ENCODE measurements around the gene POFUT2.

POFUT2 gene

DNA sequence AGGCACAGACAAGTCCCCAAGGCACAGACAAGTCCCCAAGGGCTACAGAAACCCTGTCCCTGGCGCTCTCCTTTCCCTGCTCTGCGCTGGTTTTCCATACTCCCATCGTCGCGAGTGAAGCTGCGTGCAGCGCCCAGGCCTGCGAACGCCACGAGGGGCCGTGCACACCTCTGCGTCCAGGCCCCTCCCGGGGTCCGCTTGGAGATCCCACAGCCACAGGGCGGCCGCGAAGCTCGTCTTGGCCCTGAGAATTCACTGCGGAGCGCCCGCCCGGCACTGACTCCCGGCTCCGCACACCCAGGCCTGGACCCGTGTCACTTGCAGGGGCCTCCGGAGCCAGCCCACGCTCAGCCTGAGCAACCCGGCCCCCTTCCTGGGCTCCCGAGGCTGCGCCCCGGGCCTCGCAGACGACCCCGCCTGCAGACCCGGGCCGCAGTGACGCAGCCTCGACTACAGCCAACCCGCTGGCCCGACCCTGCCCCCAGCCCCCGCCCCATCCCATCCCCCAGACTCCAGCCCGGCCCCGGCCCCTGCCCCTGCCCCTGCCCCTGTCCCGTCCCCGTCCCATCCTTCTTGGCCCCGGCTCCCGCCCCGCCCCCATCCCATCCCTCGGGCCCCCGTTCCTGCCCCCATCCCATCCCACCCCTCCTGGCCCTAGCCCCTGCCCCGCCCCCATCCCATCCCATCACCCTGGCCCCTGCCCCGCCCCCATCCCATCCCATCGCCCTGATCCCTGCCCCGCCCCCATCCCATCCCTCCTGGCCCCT lies 841 bp downstream of the POFUT2 start:
- Histone ChIP-seq H3K27ac (ENCODE audit: low read length) (no peak overlapping the region), H3K36me3 (ENCODE audit: control insufficient read depth in 2 of 2, insufficient read depth in 2 of 2, low read length in 2 of 2) (peaks cover 27 to 36% of the 10 kb centered on the region in 2 donors)

DNA sequence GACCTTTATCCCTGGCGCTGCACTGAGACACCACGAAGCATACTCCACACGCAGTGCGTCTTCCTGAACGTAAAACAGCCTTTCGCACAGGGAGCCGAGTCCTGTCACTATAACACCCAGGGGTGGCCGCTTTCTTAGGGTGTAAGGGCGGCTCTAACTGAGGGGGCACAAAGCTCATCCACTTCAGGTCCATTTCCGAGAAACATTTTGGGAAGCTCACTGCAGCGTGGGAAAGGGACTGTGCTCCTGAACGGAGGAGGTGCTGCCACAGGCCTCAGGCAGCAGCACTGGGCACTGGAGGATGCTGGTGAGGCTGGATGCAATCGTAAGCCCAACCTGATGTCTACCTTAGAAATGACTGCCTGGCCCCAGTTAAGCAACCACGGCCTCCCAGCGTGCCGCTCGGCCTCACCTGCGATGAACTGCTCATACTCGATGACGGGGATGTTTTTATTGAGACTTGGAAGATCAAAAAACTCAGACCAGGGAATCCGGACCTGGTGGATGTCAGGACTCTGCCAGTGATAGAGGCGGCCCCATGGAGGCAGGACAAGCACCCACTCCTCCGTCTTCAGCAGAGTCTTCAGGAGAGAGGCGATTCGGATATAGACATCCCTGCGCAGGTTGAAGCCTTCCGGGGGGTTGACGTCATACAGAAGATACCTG lies 2.3 kb downstream of the POFUT2 start:
- Histone ChIP-seq H3K27ac (ENCODE audit: low read length) (no peak overlapping the region), H3K9ac (ENCODE audit: low read length in 2 of 2) (no peak overlapping the region), H3K9me3 (ENCODE audit: control insufficient read depth in 2 of 2, low read length in 2 of 2) (no peaks in the 10 kb centered on the region), H3K27me3 (ENCODE audit: control insufficient read depth in 1 of 2, insufficient read depth in 2 of 2, low read length in 2 of 2) (no peaks in the 10 kb centered on the region), H3K4me3 (ENCODE audit: low read length in 2 of 2) (no peak overlapping the region), H3K36me3 (ENCODE audit: control insufficient read depth in 2 of 2, insufficient read depth in 2 of 2, low read length in 2 of 2) (peaks cover 40 to 48% of the 10 kb centered on the region in 2 donors), H3K4me1 (ENCODE audit: control insufficient read depth, insufficient read depth, low read length) (peaks cover 14% of the 10 kb centered on the region)

More for the DNA sequence above, 841 bp downstream of the POFUT2 start:
- H3K27me3 ChIP-seq (ENCODE audit: control insufficient read depth in 1 of 2, insufficient read depth in 2 of 2, low read length in 2 of 2) = no peaks in the 10 kb centered on the region
- peaks cover 22% of the 10 kb centered on the region for H3K4me1 ChIP-seq (ENCODE audit: control insufficient read depth, insufficient read depth, low read length)
- peak overlapping the region; percentile 20 to 36 for H3K9ac ChIP-seq (ENCODE audit: low read length in 2 of 2)
- H3K9me3 ChIP-seq (ENCODE audit: control insufficient read depth in 2 of 2, low read length in 2 of 2) = no peaks in the 10 kb centered on the region
- peak overlapping the region; percentile 51 to 69 for H3K4me3 ChIP-seq (ENCODE audit: low read length in 2 of 2)

GRCh38 chr21:45284456-45284741 lies 3.3 kb downstream of the POFUT2 start:
- Histone ChIP-seq H3K4me1 (ENCODE audit: control insufficient read depth, insufficient read depth, low read length) (peaks cover 14% of the 10 kb centered on the region), H3K9ac (ENCODE audit: low read length in 2 of 2) (no peak overlapping the region), H3K9me3 (ENCODE audit: control insufficient read depth in 2 of 2, low read length in 2 of 2) (no peaks in the 10 kb centered on the region), H3K36me3 (ENCODE audit: control insufficient read depth in 2 of 2, insufficient read depth in 2 of 2, low read length in 2 of 2) (peaks cover 49 to 58% of the 10 kb centered on the region in 2 donors), H3K27ac (ENCODE audit: low read length) (no peak overlapping the region), H3K4me3 (ENCODE audit: low read length in 2 of 2) (no peak overlapping the region), H3K27me3 (ENCODE audit: control insufficient read depth in 1 of 2, insufficient read depth in 2 of 2, low read length in 2 of 2) (no peaks in the 10 kb centered on the region)

DNA sequence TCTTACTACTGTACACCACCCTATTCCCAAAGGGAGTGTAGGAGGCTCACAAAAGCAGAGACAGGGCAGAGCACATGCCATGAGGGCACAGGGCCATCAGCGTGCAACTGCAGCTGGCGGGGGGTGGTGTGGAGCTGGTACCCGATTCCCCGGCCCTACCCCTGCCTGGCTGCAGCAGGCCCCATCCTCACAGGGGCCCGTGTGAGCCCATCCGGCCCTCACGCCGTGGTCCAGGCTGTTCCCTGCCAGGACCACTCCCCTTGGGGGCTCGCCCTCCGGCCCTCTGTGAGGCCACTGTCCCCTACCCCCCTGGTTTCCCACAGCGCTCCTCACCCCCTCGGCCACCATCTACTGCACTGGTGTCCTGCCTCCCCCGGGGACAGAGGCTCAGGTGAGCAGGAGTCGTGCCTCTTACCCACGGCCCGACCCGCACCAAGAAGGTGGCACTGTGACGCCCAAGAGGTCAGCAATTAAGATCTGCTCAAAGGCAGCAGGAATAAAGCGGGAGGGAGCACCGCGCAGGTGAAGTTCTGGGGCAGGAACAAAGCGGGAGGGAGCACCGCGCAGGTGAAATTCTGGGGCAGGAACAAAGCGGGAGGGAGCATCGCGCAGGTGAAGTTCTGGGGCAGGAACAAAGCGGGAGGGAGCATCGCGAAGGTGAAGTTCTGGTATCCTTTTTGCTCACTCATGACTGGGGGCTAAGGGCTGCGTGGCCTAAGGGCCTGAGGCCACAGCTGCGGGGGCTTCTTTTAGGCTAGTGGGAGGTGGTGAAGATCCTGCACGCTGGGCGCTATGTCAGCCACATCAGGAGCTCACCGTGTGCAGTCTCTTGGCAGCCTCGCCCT lies 3.9 kb downstream of the POFUT2 start:
- H3K9ac ChIP-seq (ENCODE audit: low read length in 2 of 2) = no peak overlapping the region
- no peaks in the 10 kb centered on the region for H3K9me3 ChIP-seq (ENCODE audit: control insufficient read depth in 2 of 2, low read length in 2 of 2)
- peaks cover 13% of the 10 kb centered on the region for H3K4me1 ChIP-seq (ENCODE audit: control insufficient read depth, insufficient read depth, low read length)
- H3K27ac ChIP-seq (ENCODE audit: low read length) = no peak overlapping the region
- no peak overlapping the region for H3K4me3 ChIP-seq (ENCODE audit: low read length in 2 of 2)
- no peaks in the 10 kb centered on the region for H3K27me3 ChIP-seq (ENCODE audit: control insufficient read depth in 1 of 2, insufficient read depth in 2 of 2, low read length in 2 of 2)
- peaks cover 50 to 59% of the 10 kb centered on the region in 2 donors for H3K36me3 ChIP-seq (ENCODE audit: control insufficient read depth in 2 of 2, insufficient read depth in 2 of 2, low read length in 2 of 2)

GRCh38 chr21:45283035-45283610 lies 4.6 kb downstream of the POFUT2 start:
- H3K4me1 ChIP-seq (ENCODE audit: control insufficient read depth, insufficient read depth, low read length) = peaks cover 8% of the 10 kb centered on the region
- no peaks in the 10 kb centered on the region for H3K27me3 ChIP-seq (ENCODE audit: control insufficient read depth in 1 of 2, insufficient read depth in 2 of 2, low read length in 2 of 2)
- no peaks in the 10 kb centered on the region for H3K9me3 ChIP-seq (ENCODE audit: control insufficient read depth in 2 of 2, low read length in 2 of 2)
- no peak overlapping the region for H3K27ac ChIP-seq (ENCODE audit: low read length)
- H3K36me3 ChIP-seq (ENCODE audit: control insufficient read depth in 2 of 2, insufficient read depth in 2 of 2, low read length in 2 of 2) = peaks cover 57 to 65% of the 10 kb centered on the region in 2 donors
- no peak overlapping the region for H3K4me3 ChIP-seq (ENCODE audit: low read length in 2 of 2)
- H3K9ac ChIP-seq (ENCODE audit: low read length in 2 of 2) = no peak overlapping the region

- H3K9ac ChIP-seq (ENCODE audit: low read length in 2 of 2) = no peak overlapping the region
- peaks cover 63 to 70% of the 10 kb centered on the region in 2 donors for H3K36me3 ChIP-seq (ENCODE audit: control insufficient read depth in 2 of 2, insufficient read depth in 2 of 2, low read length in 2 of 2)
- H3K27ac ChIP-seq (ENCODE audit: low read length) = no peak overlapping the region
- H3K9me3 ChIP-seq (ENCODE audit: control insufficient read depth in 2 of 2, low read length in 2 of 2) = no peaks in the 10 kb centered on the region
- peaks cover 8% of the 10 kb centered on the region for H3K4me1 ChIP-seq (ENCODE audit: control insufficient read depth, insufficient read depth, low read length)
- H3K4me3 ChIP-seq (ENCODE audit: low read length in 2 of 2) = no peak overlapping the region
- H3K27me3 ChIP-seq (ENCODE audit: control insufficient read depth in 1 of 2, insufficient read depth in 2 of 2, low read length in 2 of 2) = no peaks in the 10 kb centered on the region
Measured at GRCh38 chr21:45282283-45283034, 5.2 kb downstream of the POFUT2 start.

GRCh38 chr21:45281411-45282282 lies 6.0 kb downstream of the POFUT2 start:
- Histone ChIP-seq H3K4me1 (ENCODE audit: control insufficient read depth, insufficient read depth, low read length) (peaks cover 5% of the 10 kb centered on the region), H3K27me3 (ENCODE audit: control insufficient read depth in 1 of 2, insufficient read depth in 2 of 2, low read length in 2 of 2) (no peaks in the 10 kb centered on the region), H3K9me3 (ENCODE audit: control insufficient read depth in 2 of 2, low read length in 2 of 2) (no peaks in the 10 kb centered on the region), H3K4me3 (ENCODE audit: low read length in 2 of 2) (no peak overlapping the region), H3K27ac (ENCODE audit: low read length) (no peak overlapping the region), H3K9ac (ENCODE audit: low read length in 2 of 2) (no peak overlapping the region), H3K36me3 (ENCODE audit: control insufficient read depth in 2 of 2, insufficient read depth in 2 of 2, low read length in 2 of 2) (peaks cover 67 to 79% of the 10 kb centered on the region in 2 donors)

- Histone ChIP-seq H3K4me3 (ENCODE audit: low read length in 2 of 2) (no peak overlapping the region), H3K9me3 (ENCODE audit: control insufficient read depth in 2 of 2, low read length in 2 of 2) (no peaks in the 10 kb centered on the region), H3K4me1 (ENCODE audit: control insufficient read depth, insufficient read depth, low read length) (peaks cover 2% of the 10 kb centered on the region), H3K27ac (ENCODE audit: low read length) (no peak overlapping the region), H3K9ac (ENCODE audit: low read length in 2 of 2) (no peak overlapping the region), H3K27me3 (ENCODE audit: control insufficient read depth in 1 of 2, insufficient read depth in 2 of 2, low read length in 2 of 2) (no peaks in the 10 kb centered on the region), H3K36me3 (ENCODE audit: control insufficient read depth in 2 of 2, insufficient read depth in 2 of 2, low read length in 2 of 2) (peaks cover 70 to 80% of the 10 kb centered on the region in 2 donors)
Measured at GRCh38 chr21:45280969-45281368, 6.7 kb downstream of the POFUT2 start.

DNA sequence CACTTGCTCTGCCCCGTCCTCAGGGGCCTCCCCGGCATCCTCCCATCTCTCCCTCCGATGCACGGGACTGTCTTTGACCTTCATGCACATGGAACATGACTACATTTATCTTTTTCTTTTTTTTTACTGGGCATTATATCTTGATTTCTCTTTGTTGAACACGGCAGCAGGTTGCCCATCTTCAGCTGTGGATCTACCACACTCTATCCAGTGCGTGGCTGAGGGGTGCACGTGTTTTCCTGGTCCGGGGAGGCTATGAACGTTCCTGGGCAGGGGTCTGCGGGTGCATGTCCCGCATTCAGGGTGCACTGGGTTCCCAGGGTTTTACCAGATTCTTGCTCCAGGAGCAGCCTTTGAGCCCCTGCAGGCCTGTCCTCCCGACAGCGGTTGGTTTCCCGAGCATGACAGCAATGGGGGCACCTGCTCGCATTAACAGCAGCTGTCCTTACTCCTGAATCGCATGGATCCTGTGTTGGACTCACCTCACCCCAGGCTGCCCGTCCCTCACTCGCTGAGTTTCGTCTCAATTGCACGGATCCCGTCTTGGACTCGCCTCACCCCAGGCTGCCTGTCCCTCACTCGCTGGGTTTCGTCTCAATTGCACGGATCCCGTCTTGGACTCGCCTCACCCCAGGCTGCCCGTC lies 7.4 kb downstream of the POFUT2 start:
- Histone ChIP-seq H3K9ac (ENCODE audit: low read length in 2 of 2) (no peak overlapping the region), H3K4me3 (ENCODE audit: low read length in 2 of 2) (no peak overlapping the region), H3K27ac (ENCODE audit: low read length) (no peak overlapping the region), H3K9me3 (ENCODE audit: control insufficient read depth in 2 of 2, low read length in 2 of 2) (no peaks in the 10 kb centered on the region), H3K4me1 (ENCODE audit: control insufficient read depth, insufficient read depth, low read length) (no peaks in the 10 kb centered on the region), H3K27me3 (ENCODE audit: control insufficient read depth in 1 of 2, insufficient read depth in 2 of 2, low read length in 2 of 2) (no peaks in the 10 kb centered on the region), H3K36me3 (ENCODE audit: control insufficient read depth in 2 of 2, insufficient read depth in 2 of 2, low read length in 2 of 2) (peaks cover 68 to 78% of the 10 kb centered on the region in 2 donors)
